ENCODE measurements around the gene USP37. TPM values are rescaled to one million over a fixed set of nuclear protein-coding genes. Genes with fewer than 3 reads are reported as not detected.

The USP37 gene
- total and polyA plus RNA-seq, 2 of the 4 experiments (the other 2 are of a cell fraction): 1.6 to 6.5 TPM

DNA sequence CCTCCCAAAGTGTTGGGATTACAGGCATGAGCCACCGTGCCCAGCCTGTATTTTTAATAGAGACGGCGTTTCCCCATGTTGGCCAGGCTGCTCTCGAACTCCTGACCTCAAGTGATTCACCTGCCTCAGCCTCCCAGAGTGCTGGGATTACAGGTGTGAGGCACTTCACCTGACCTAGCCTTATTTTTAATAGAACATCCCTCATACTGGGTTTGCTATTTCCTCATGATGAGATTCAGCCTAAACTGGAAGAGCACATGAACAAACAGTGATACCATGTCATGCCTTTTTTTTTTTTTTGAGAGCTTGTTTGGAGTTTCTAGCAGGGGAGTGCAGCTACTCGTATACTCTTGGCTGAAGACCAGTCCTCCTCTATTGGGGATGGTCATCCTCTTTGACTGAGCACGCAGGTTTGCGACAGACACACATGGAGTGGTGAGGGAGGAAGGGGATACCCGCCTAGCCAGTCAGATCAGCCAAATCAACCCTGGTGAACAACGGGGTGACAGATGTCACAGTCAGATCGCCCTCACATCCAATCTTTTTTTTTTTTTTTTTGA, 67.6 kb downstream of the USP37 start:
- TF ChIP-seq, protein P1, sequence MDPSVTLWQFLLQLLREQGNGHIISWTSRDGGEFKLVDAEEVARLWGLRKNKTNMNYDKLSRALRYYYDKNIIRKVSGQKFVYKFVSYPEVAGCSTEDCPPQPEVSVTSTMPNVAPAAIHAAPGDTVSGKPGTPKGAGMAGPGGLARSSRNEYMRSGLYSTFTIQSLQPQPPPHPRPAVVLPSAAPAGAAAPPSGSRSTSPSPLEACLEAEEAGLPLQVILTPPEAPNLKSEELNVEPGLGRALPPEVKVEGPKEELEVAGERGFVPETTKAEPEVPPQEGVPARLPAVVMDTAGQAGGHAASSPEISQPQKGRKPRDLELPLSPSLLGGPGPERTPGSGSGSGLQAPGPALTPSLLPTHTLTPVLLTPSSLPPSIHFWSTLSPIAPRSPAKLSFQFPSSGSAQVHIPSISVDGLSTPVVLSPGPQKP (IDR thresholded peaks at IDR 0.05; ENCODE audit: borderline replicate concordance, low read depth, low read length): no peak
- TF ChIP-seq RCOR1 (IDR thresholded peaks at IDR 0.05; ENCODE audit: insufficient replicate concordance, low read length): no peak
- TF ChIP-seq, protein P2, sequence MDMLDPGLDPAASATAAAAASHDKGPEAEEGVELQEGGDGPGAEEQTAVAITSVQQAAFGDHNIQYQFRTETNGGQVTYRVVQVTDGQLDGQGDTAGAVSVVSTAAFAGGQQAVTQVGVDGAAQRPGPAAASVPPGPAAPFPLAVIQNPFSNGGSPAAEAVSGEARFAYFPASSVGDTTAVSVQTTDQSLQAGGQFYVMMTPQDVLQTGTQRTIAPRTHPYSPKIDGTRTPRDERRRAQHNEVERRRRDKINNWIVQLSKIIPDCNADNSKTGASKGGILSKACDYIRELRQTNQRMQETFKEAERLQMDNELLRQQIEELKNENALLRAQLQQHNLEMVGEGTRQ (IDR thresholded peaks at IDR 0.05; ENCODE audit: low read depth, low read length): no peak
- H3K79me1 ChIP-seq (ENCODE audit: low read depth in 1 of 2, low read length in 2 of 2): peaks cover 0 to 6% of the 10 kb centered on the region in 2 experiments; a peak in 2 of 4 replicates
- no peak overlapping the region for H3K4me2 ChIP-seq (ENCODE audit: low read depth, low read length)
- no peaks in the 10 kb centered on the region for H3K27me3 ChIP-seq (ENCODE audit: control insufficient read depth, insufficient read depth, low read length)
- no peak overlapping the region for H3K9ac ChIP-seq (ENCODE audit: low read depth, low read length)
- POLR2A ChIA-PET (ENCODE audit: unreplicated experiment): no interaction called here
- BruUV-seq (replicated peaks): no TSS peak
- no peaks in the 10 kb centered on the region for H3K4me1 ChIP-seq (ENCODE audit: control insufficient read depth, insufficient read depth, low read length)
- H3K36me3 ChIP-seq (ENCODE audit: control insufficient read depth, insufficient read depth, low read length): peaks cover 5% of the 10 kb centered on the region
- no peak overlapping the region for H2BK120ac ChIP-seq (ENCODE audit: low read depth, low read length)
- no peak overlapping the region for H4K91ac ChIP-seq (ENCODE audit: insufficient read depth, low read depth, low read length)
- H3K9me1 ChIP-seq (ENCODE audit: insufficient read depth, low read length): no peaks in the 10 kb centered on the region
- H3K56ac ChIP-seq (ENCODE audit: extremely low read depth, insufficient read depth, low read length): no peak overlapping the region
- WGBS, 2 experiments (ENCODE audit: extremely low coverage in 2 of 2, insufficient read length in 1 of 2): 91% methylated on average over 4 of the region's 10 CpGs; no CpG with 5 or more reads in 1 of the 2 experiments
- no peak overlapping the region for H2BK20ac ChIP-seq (ENCODE audit: low read depth, low read length)
- H4K20me1 ChIP-seq (ENCODE audit: insufficient read depth, low read length): no peaks in the 10 kb centered on the region
- H3K23ac ChIP-seq (ENCODE audit: low read depth, low read length): no peak overlapping the region
- no peak overlapping the region for H3K14ac ChIP-seq (replicated peaks; ENCODE audit: low read depth, low read length)
- in situ Hi-C loops (cut with MboI; ENCODE audit: low sequenced_read_pairs): no loop called here
- CTCF ChIA-PET: no interaction called here
- no peak overlapping the region for H2AK5ac ChIP-seq (ENCODE audit: low read depth, low read length)
- H2BK15ac ChIP-seq (ENCODE audit: low read depth, low read length): no peak overlapping the region
- no peak overlapping the region for H3K4me3 ChIP-seq (ENCODE audit: insufficient read depth, low read depth, low read length)
- no peak overlapping the region for H3K18ac ChIP-seq (ENCODE audit: low read depth, low read length)
- dilution Hi-C loops (cut with HindIII; ENCODE audit: low sequenced_read_pairs, unreplicated experiment): no loop called here
- H3K27ac ChIP-seq (ENCODE audit: insufficient read depth, low read length): no peak overlapping the region
- DNase-seq (no peak), ATAC-seq (ENCODE audit: low read depth) (no peak)
- intact Hi-C loops (cut with micrococcal nuclease): no loop called here
- no peak overlapping the region for H2AFZ ChIP-seq (replicated peaks; ENCODE audit: low read length, poor library complexity)
- no peak overlapping the region for H4K5ac ChIP-seq (ENCODE audit: low read depth, low read length)
- H3K4ac ChIP-seq (ENCODE audit: low read depth, low read length): no peak overlapping the region
- H2BK5ac ChIP-seq (ENCODE audit: low read depth, low read length, poor library complexity, severe bottlenecking): no peak overlapping the region
- H2AK9ac ChIP-seq (replicated peaks; ENCODE audit: low read depth, low read length, poor library complexity): no peak overlapping the region
- H4K8ac ChIP-seq (ENCODE audit: low read depth in 2 of 2, low read length in 2 of 2): no peak overlapping the region
- H3K9me3 ChIP-seq (ENCODE audit: control insufficient read depth, insufficient read depth, low read length): no peaks in the 10 kb centered on the region

Measured in IMR-90 (cell line).